Activated effector memory CD4-positive, alpha-beta T cell treated with Interleukin-2 at 50 U/mL for 16 hours (primary cell): Measurements from ENCODE around the gene CUZD1.
"Not testable (repeated sequence)": the region's sequence is repeated elsewhere in the genome, so short reads cannot be mapped to it uniquely, and the experiment has no call there.

ENCODE experiments used
- DNase-seq: peaks from one replicate; pipeline ENCODE4 v3.0.0-alpha.2; 2020

The CUZD1 gene

GRCh38 chr10:122845783-122846332 is at the start of gene CUZD1:
TSS of gene CUZD1 (minus strand) at chr10:122845857. CDS start at chr10:122845843, 14 bp downstream.
- DNase-seq: no peak

- DNase-seq: no peak
These were observed 48.7 kb upstream of the CUZD1 start for GRCh38 chr10:122894261-122894944.

- no peak for DNase-seq
These were observed 38.5 kb upstream of the CUZD1 start for GRCh38 chr10:122884166-122884565.

GRCh38 chr10:122882766-122883165 is 37.1 kb upstream of the CUZD1 start:
- DNase-seq: no peak

- peak; percentile 90 for DNase-seq
These were observed 33.9 kb upstream of the CUZD1 start, which contains the start of gene FAM24B for GRCh38 chr10:122879339-122880273. TSS of gene FAM24B (minus strand) at chr10:122879581. CDS start at chr10:122850515, 29,066 bp downstream.

- DNase-seq: no peak
These were observed 33.2 kb upstream of the CUZD1 start for GRCh38 chr10:122878799-122879338.

- no peak for DNase-seq
These were observed 31.6 kb upstream of the CUZD1 start for GRCh38 chr10:122877264-122877663.

GRCh38 chr10:122876467-122876855 is 30.8 kb upstream of the CUZD1 start:
- no peak for DNase-seq

GRCh38 chr10:122875843-122876466 is 30.3 kb upstream of the CUZD1 start:
- no peak for DNase-seq

GRCh38 chr10:122871947-122872346 is 26.3 kb upstream of the CUZD1 start:
- DNase-seq: not testable (repeated sequence)

- DNase-seq: not testable (repeated sequence)
These were observed 23.1 kb upstream of the CUZD1 start for GRCh38 chr10:122868768-122869167.

- DNase-seq: not testable (repeated sequence)
These were observed 21.3 kb upstream of the CUZD1 start for GRCh38 chr10:122866757-122867482.

GRCh38 chr10:122864901-122865300 is 19.2 kb upstream of the CUZD1 start:
- DNase-seq: no peak

GRCh38 chr10:122864194-122864592 is 18.5 kb upstream of the CUZD1 start:
- no peak for DNase-seq

- no peak for DNase-seq
These were observed 17.8 kb upstream of the CUZD1 start for GRCh38 chr10:122863216-122864193.

- no peak for DNase-seq
These were observed 16.1 kb upstream of the CUZD1 start for GRCh38 chr10:122861711-122862161.

- DNase-seq: no peak
These were observed 13.9 kb upstream of the CUZD1 start for GRCh38 chr10:122859527-122859926.

- DNase-seq: not testable (repeated sequence)
These were observed 12.4 kb upstream of the CUZD1 start for GRCh38 chr10:122858042-122858441.

- no peak for DNase-seq
These were observed 11.2 kb upstream of the CUZD1 start for GRCh38 chr10:122856902-122857301.

- no peak for DNase-seq
These were observed 10.1 kb upstream of the CUZD1 start for GRCh38 chr10:122855745-122856144.

- no peak for DNase-seq
These were observed 9.0 kb upstream of the CUZD1 start for GRCh38 chr10:122854648-122855047.
